ENCODE data around the gene ZNF561.
"Not testable (repeated sequence)": the region's sequence is repeated elsewhere in the genome, so short reads cannot be mapped to it uniquely, and the experiment has no call there.

DNA sequence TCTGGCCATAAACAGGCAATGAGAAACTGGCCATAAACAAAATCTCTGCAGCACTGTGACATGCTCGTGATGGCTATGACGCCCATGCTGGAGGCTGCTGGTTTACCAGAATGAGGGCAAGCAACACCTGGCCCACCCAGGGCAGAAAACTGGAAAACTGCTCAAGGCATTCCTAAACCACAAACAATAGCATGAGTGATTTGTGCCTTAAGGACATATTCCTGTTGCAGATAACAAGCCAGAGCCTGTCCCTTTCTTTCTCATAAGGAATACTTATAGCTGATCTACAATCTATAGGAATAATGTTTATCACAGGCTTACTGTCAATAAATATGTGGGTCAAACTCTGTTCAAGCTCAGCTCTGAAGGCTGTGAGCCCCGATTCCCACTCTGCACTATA lies 30.4 kb upstream of the ZNF561 start:
- TF ChIP-seq, protein P1, sequence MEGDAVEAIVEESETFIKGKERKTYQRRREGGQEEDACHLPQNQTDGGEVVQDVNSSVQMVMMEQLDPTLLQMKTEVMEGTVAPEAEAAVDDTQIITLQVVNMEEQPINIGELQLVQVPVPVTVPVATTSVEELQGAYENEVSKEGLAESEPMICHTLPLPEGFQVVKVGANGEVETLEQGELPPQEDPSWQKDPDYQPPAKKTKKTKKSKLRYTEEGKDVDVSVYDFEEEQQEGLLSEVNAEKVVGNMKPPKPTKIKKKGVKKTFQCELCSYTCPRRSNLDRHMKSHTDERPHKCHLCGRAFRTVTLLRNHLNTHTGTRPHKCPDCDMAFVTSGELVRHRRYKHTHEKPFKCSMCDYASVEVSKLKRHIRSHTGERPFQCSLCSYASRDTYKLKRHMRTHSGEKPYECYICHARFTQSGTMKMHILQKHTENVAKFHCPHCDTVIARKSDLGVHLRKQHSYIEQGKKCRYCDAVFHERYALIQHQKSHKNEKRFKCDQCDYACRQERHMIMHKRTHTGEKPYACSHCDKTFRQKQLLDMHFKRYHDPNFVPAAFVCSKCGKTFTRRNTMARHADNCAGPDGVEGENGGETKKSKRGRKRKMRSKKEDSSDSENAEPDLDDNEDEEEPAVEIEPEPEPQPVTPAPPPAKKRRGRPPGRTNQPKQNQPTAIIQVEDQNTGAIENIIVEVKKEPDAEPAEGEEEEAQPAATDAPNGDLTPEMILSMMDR (IDR thresholded peaks at IDR 0.05): not testable (repeated sequence)
- TF ChIP-seq POLR2A (IDR thresholded peaks at IDR 0.05): not testable (repeated sequence)

Data from esophagus squamous epithelium (tissue), 4 donors.